GM21737 (cell line): ENCODE measurements around the gene SLC35F2.
"Not testable (repeated sequence)": the region's sequence is repeated elsewhere in the genome, so short reads cannot be mapped to it uniquely, and the experiment has no call there.

Experiments used
- ATAC-seq: cut with Tn5 transposase; IDR thresholded peaks from one replicate; pipeline ENCODE4 v1.9.1; 2021; ENCODE audit warnings: mild to moderate bottlenecking, moderate library complexity; ENCODE audit not compliant: unreplicated experiment

SLC35F2 gene

GRCh38 chr11:107791343-107792048, 67.1 kb downstream of the SLC35F2 start:
- ATAC-seq, result no peak

DNA sequence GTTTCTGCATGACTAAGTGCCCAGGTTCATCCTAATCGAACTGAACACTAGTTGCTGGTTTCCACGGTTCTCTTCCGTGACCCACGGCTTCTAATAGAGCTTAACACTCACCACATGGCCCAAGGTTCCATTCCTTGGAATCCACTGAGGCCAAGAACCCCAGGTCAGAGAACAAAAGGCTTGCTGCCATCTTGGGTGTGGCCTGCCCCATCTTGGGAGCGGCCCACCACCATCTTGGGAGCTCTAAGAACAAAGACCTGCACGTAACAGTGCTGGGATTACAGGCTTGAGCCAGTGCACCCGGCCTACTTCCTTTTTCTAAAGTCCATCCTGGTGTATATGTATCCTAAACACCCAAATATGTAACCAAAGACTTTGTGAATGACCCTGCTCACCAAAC, 68.8 kb downstream of the SLC35F2 start:
- no peak for ATAC-seq

DNA sequence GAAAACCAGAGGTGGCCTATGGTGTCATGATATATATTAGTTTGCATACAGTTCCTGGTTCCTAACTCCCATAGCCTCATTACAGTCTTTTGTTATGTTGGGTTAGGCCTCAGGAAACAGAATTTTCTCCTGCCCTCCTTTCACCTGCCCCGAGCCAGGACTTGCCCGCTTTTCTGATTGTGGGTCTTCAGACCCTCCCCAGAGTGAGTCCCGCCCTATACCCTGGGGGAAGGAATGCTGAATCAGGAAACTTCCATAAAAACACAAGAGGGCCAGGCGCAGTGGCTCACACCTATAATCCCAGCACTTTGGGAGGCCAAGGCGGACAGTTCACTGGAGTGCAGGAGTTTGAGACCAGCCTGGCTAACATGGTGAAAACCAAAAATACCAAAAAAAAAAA, 70.9 kb downstream of the SLC35F2 start:
- no peak for ATAC-seq

- no peak for ATAC-seq
Measured at GRCh38 chr11:107785401-107785800, 73.2 kb downstream of the SLC35F2 start.

- ATAC-seq, result no peak
Measured at GRCh38 chr11:107783121-107783520, 75.5 kb downstream of the SLC35F2 start.

DNA sequence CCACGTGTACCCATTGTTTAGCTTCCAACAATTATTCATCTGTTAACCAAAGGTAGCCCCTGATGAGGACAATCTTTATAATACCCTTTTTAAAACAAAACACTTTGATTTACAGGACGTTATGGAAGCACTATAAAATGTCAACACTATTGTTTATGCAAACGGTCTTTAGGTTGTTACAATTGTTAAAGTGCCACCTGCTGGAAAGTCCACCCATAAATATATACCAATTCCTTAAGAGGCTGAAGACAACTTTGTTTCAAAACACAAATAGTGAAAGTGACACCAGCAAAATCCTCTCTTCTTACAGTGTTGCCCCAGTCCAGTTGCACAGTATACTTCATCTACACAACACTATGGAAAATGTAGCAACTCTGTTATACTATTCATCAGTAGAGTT, 77.8 kb downstream of the SLC35F2 start:
- no peak for ATAC-seq

GRCh38 chr11:107780136-107780535, 78.5 kb downstream of the SLC35F2 start:
- ATAC-seq, result no peak

GRCh38 chr11:107778839-107779517, 79.6 kb downstream of the SLC35F2 start:
- ATAC-seq, result no peak

GRCh38 chr11:107777110-107777509, 81.5 kb downstream of the SLC35F2 start:
- ATAC-seq, result no peak

- ATAC-seq, result no peak
Measured at GRCh38 chr11:107776062-107776461, 82.5 kb downstream of the SLC35F2 start.

GRCh38 chr11:107770551-107770951, 88.0 kb downstream of the SLC35F2 start:
- no peak for ATAC-seq

GRCh38 chr11:107769189-107769588, 89.4 kb downstream of the SLC35F2 start:
- no peak for ATAC-seq

- not testable (repeated sequence) for ATAC-seq
Measured at GRCh38 chr11:107758719-107759355, 99.8 kb downstream of the SLC35F2 start.

- ATAC-seq, result no peak
Measured at GRCh38 chr11:107757661-107758060, 100.9 kb downstream of the SLC35F2 start.

DNA sequence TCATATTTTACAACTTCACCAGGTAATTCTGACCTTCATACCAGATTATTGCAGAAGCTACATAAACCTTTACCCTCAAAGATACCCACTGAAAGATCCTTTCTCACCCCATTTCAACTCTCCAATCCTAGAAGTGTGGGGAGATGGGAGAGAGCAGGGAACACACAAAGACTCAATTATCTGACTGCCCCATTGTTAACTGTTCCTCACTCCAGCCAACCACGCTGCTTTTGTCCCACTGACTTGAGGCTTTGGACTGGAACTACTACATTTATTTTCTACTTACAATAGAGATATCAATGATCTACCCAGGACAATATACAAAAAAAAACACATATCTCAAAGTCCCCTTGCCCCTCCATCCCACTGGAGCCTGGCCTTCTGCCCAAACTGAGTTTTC, 102.0 kb downstream of the SLC35F2 start:
- ATAC-seq, result no peak

GRCh38 chr11:107752949-107753822, 105.4 kb downstream of the SLC35F2 start:
- no peak for ATAC-seq

DNA sequence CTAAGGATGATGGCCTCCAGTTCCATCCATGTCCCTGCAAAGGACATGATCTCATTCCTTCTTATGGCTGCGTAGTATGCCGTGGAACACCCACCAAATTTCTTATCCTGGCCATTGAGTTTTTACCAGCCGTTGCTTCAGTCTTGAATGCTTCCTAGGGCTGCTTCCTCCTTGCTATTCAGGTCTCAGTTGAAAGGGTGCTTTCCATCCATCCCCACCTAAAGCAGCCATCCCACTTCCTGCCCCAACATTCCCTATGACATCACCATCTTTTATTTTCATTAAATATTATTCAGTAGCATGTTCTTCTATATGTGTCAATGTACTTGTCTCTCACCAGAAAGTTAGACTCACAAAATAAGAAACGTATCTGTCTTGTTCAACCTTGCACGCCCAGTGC, 106.1 kb downstream of the SLC35F2 start:
- no peak for ATAC-seq

- no peak for ATAC-seq
Measured at GRCh38 chr11:107751082-107751481, 107.5 kb downstream of the SLC35F2 start.

GRCh38 chr11:107750313-107750712, 108.3 kb downstream of the SLC35F2 start:
- ATAC-seq, result no peak

- ATAC-seq, result no peak
Measured at GRCh38 chr11:107747622-107748021, 111.0 kb downstream of the SLC35F2 start.

DNA sequence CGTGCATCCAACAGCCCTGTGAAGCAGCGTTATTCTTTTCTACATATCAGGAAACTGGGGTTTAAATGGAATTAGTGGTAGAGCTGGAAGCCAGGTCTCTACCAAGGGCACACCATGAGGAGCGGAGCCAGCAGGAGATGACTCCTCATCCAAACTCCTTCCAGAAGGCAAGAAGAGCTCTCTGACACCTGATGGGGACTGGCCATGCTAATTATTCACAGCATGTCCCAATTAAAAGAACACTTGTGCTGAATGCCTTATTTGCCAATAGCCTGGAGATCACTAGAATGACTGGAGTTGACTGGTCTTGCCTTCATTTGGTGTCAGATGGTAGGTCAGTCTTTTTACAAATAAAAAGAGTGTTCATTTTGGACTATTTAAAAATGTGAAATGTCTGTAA, 113.9 kb downstream of the SLC35F2 start:
- ATAC-seq, result no peak
